ENCODE measurements around the gene C13orf46.
"Not testable (repeated sequence)": the region's sequence is repeated elsewhere in the genome, so short reads cannot be mapped to it uniquely, and the experiment has no call there.

The C13orf46 gene

DNA sequence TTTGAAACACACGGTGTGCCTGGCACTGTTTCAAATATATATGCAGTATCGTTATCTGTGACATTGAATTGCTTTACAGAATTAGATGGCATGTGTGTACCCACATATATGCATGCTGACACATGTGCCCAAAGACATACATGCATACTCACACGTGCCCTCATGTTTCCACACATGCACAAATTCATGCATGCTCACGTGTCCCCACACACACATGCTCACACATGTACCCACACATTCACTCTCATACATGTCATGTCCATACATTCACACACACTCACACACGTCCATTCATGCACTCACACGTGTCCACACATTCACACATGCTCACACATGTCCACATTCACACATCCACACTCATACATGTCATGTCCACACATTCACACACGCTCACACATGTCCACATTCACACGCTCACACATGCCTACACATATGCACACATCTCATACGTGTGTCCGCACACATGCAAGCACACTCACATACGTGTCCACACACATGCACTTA is 17.9 kb upstream of the C13orf46 start:
- DNase-seq, result no peak

DNA sequence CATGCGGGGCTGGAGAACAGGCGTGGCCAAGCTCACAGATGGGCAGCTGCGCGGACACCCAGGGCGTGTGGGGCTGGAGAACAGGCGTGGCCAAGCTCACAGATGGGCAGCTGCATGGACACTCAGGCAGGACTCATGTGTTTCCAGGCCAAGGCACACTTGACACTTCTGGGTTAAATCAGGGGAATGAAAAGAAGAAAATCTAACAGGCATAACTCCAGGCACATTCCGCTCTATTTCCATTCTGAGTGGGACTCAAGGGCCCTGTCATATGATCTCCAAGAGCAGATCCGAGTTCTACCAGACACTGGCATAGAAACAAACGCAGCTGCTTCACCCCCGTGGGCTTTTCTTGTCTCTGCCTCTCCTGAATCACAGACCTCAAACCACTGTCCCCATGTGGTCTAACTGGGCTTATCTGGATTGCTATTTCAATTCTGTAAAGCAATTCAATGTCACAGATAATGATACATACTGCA is 17.4 kb upstream of the C13orf46 start:
- DNase-seq, result no peak

DNA sequence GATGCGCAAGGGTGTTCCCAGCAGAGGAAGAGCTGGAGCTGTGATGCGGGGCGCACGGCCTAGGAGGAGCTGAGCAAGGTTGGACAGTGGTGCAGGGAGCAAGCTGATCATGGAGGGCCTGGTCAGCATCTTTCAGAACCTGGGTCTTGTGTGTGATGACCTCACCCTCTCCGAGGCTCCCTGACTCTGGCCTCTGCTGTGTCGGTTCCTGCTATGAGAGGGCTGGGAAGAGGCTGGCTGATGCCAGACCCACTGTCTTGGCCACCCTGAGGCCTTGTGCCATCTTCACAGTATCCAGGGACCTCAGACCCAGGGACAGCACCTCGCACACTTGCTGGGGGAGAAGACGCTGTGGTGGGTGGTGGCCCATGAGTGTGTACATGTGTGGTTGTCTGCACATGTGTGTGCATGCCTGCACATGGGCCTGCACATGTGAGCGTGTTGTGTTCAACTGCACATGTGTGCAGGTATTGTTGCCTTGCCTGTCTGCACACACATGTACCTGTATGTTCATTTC is 16.5 kb upstream of the C13orf46 start:
- no peak for DNase-seq

DNA sequence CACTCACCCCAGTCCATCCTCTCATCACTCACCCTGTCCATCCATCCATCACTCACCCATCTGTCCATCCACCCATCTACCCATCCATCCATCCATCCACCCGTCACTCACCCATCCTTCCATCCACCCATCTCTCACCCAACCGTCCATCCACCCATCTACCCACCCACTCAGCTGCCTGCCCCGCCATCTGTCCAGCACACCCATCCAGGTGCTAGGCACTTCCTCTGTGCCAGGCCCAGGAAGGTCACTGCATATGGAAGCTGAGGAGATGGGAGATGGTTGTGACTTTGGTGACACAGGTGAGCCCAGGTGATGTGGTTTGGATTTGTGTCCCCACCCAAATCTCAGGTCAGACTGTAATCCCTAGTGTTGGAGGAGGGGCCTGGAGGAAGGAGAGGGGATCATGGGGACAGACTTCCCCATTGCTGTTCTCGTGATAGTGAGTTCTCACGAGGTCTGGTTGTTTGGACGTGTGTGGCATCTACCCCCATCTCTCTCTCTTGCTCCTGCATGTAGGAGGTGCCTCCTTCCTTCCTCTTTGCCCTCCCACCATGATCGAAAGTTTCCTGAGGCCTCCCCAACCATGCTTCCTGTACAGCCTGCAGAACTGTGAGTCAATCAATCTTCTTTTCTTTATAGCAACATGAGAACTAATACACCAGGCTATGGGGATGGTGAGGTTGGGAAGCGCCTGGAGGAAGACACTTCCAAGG is 15.9 kb upstream of the C13orf46 start:
- no peak for DNase-seq

DNA sequence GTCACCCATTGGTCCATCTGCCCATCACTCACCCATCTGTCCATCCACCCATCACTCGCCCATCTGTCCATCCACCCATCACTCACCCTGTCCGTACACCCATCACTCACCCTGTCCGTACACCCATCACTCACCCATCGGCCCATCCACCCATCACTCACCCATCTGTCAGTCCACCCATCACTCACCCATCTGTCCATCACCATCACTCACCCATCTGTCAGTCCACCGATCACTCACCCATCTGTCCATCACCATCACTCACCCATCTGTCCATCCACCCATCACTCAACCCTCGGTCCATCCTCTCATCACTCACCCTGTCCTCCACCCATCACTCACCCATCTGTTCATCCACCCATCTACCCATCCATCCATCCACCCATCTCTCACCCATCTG is 15.0 kb upstream of the C13orf46 start:
- DNase-seq, result not testable (repeated sequence)

- peak; percentile 13 for DNase-seq
These were observed 8.4 kb upstream of the C13orf46 start for GRCh38 chr13:113982296-113982661.

- DNase-seq, result peak; percentile 4
These were observed 7.9 kb upstream of the C13orf46 start for GRCh38 chr13:113981611-113982295.

DNA sequence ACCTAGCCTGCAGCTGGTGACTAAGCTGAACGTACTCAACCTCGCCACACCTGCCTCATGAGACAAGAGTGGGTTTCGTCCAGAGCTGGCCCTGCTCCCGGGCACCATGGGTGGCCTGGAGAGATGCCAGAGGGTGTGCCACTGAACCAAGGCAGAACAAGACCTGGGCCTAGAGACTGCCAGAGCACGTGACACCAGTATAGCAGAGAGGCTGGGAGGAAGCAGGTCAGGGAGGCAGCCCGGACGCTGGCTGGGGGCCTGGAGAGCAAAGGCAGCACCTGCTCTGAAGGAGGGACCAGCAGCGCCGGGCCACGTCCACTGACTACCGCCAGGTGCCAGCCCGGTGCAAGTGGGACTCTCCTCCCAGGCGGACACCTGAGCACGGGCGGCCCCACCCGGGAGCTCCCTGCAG is 7.3 kb upstream of the C13orf46 start:
- no peak for DNase-seq

- no peak for DNase-seq
These were observed 6.7 kb upstream of the C13orf46 start for GRCh38 chr13:113980489-113981064.

GRCh38 chr13:113979791-113980471 is 6.1 kb upstream of the C13orf46 start:
- no peak for DNase-seq

DNA sequence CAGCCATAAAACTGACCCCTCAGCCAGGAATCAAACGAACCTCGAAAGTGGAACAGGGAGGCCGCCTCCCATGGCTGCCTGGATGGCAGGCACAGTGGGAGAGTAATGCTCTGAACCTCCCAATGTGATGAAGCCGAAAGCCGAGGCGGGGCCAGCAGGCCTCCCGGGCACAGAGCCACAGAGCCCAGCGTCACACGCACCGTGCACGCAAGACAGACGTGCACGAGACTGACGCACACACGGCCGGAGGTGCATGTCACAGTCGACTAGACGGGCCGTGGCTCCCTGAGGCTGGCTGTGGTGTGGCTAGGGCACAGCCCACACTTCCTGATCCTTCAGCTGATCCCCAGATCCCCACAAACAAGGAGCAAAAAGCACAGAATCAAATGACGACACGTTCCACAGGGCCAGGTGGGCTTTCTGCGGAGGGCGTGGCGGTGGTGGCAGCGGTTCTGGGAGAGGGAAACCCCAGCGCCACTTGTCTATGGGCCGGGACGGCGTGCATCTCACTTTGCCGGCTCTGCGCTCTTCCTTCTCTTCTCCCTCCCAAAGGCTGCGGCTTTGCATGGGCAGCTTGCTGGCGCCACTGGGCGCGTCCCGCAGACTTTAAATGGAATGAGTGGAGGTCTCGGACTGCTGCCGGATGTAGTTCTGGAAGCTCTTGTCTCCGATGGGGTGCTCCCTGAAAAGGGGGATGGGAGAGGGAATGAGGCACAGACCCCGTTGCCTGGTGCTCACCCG is 5.0 kb upstream of the C13orf46 start:
- no peak for DNase-seq

DNA sequence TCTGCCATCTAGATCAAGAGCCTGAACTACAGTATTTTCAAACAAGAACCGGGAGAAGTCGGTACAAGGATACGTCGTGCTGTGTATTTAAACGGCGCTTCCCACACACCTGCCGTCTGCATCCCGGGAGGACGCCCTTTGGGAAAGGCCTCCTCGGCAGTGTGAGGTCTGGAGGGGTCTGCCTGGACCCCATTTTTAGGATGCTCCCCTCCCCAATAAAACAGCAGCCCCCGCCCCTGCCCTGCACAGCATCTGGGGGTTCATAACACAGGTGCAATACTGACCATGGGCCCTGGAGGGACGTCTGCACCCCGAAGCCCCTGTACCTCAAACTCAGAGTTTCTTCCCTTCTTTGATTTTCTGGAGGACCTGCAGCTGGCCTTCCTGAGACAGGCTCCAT is 4.1 kb upstream of the C13orf46 start:
- no peak for DNase-seq

GRCh38 chr13:113976711-113977684 is 3.1 kb upstream of the C13orf46 start:
- no peak for DNase-seq

DNA sequence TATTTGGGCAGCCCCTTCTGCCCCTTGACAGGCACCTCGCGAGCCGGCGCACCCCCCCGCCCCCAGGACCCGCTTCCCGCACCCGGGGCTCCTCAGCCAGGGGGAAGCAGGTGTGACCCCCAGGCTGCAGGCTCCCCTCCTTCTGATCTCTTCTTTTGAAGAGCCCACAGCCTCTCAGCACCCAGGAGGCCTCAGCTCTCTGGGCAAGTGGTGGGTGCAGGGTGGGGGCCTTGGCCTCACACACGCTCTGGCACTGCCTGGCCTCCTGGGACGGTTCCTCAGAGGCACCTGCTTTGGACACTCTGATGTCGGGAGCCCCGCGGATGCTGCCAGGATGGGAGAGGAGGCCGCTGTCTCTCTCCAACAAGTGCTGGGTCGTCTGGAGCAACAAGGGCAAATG is 1.5 kb upstream of the C13orf46 start:
- no peak for DNase-seq

- no peak for DNase-seq
These were observed 717 bp upstream of the C13orf46 start for GRCh38 chr13:113974304-113975281.

DNA sequence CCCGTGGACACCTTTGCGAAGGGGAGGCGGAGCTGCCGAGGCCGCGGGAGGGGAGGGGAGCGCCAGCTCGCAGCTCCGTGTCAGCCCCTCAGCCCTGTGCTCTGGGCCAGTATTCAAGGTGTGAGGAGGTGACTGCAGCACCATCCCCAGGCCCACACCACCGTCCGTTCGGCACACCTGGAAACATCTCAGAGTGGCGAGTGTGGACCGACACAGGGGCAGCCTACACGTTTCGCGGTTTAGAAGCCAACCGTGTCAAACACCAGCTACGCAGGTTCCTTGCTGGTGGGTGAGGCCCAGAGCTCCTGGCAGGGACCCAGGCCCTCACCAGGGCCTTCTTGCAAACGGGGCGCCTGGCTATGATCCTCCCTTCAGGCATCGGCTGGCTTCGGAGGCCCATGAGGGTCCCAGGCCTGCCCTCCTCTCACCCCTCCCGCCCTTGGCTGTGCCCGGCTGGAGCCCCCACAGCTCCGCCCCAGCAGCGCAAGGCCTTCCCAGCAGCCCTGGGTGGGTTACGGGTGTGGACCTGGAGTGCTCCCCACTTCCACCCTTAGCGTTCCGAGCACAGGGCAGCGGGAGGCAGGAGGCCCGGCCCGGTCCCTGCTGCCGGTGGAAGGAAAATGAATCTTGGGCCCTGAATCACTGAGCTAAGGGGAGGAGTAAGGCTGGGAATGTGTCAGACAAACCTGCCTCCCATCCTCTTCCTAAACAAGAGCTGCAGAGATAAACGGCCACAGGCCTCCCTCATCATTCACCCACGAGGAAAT is 1.2 kb downstream of the C13orf46 start:
- DNase-seq, result no peak

- DNase-seq, result no peak
These were observed 2.2 kb downstream of the C13orf46 start for GRCh38 chr13:113971471-113972231.

GRCh38 chr13:113970810-113971470 is 2.9 kb downstream of the C13orf46 start:
- DNase-seq, result no peak

Data from activated CD8-positive, alpha-beta memory T cell treated with anti-CD3 and anti-CD28 coated beads, Interleukin-2, amount 50 U/mL, for 4 hours (primary cell).